ENCODE results near the gene RGL4.

DNA sequence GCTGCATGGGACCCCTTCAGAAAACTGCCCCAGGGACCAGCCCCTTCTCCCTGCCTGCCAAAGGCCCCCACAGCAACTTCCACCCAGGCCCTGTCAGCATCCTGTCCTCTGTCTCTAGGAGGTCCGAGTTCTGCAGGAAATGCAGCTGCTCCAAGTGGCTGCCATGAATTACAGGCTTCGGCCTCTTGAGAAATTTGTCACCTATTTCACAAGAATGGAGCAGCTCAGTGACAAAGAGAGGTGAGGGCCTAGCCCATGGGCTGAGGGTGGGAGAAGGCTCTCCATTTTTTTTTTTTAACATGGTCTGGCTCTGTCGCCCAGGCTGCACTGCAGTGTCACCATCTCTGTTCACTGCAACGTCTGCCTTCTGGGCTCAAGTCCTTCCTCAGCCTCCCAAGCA lies 7.3 kb downstream of the RGL4 start:
- TF ChIP-seq, protein P1, sequence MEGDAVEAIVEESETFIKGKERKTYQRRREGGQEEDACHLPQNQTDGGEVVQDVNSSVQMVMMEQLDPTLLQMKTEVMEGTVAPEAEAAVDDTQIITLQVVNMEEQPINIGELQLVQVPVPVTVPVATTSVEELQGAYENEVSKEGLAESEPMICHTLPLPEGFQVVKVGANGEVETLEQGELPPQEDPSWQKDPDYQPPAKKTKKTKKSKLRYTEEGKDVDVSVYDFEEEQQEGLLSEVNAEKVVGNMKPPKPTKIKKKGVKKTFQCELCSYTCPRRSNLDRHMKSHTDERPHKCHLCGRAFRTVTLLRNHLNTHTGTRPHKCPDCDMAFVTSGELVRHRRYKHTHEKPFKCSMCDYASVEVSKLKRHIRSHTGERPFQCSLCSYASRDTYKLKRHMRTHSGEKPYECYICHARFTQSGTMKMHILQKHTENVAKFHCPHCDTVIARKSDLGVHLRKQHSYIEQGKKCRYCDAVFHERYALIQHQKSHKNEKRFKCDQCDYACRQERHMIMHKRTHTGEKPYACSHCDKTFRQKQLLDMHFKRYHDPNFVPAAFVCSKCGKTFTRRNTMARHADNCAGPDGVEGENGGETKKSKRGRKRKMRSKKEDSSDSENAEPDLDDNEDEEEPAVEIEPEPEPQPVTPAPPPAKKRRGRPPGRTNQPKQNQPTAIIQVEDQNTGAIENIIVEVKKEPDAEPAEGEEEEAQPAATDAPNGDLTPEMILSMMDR (IDR thresholded peaks at IDR 0.05): no peak
- no peak for TF ChIP-seq POLR2A (IDR thresholded peaks at IDR 0.05)
